Smooth muscle cell (in vitro differentiated cells): ENCODE results near the gene PLPPR5. TPM values are rescaled to one million over a fixed set of nuclear protein-coding genes. Genes with fewer than 3 reads are reported as not detected.
"Not testable (repeated sequence)": the region's sequence is repeated elsewhere in the genome, so short reads cannot be mapped to it uniquely, and the experiment has no call there.

Experiments
- DNase-seq: peaks from one replicate; lab custom pipeline; 2025; ENCODE audit not compliant: unreplicated experiment; lab: John Stamatoyannopoulos, UW
- H2AFZ ChIP-seq: fragments of 200-600 bp; sonication (generic); 2 replicates; pipeline ENCODE4 v1.6.0; 2016; ENCODE audit warnings: antibody characterized with exemption, low read depth, mild to moderate bottlenecking
- H3F3A ChIP-seq: fragments of 200-600 bp; sonication (generic); 2 replicates; pipeline ENCODE4 v1.6.0; 2017; ENCODE audit warnings: antibody characterized with exemption, low read depth
- H3K27ac ChIP-seq: fragments of 200-600 bp; sonication (generic); 2 replicates; pipeline ENCODE4 v1.5.1; 2016; ENCODE audit warnings: low read depth, mild to moderate bottlenecking
- H3K27me3 ChIP-seq: fragments of 200-600 bp; sonication (generic); 2 replicates; pipeline ENCODE4 v1.6.1; 2016; ENCODE audit warnings: low read depth, mild to moderate bottlenecking
- H3K36me3 ChIP-seq: fragments of 200-600 bp; sonication (generic); 2 replicates; pipeline ENCODE4 v1.5.1; 2016; ENCODE audit warnings: low read depth
- H3K4me1 ChIP-seq: fragments of 200-600 bp; sonication (generic); 2 replicates; pipeline ENCODE4 v1.5.1; 2016; ENCODE audit warnings: low read depth
- H3K4me2 ChIP-seq: fragments of 200-600 bp; sonication (generic); 2 replicates; pipeline ENCODE4 v1.6.0; 2016; ENCODE audit warnings: mild to moderate bottlenecking
- H3K4me3 ChIP-seq: fragments of 200-600 bp; sonication (generic); 2 replicates; pipeline ENCODE4 v1.5.1; 2016; ENCODE audit warnings: mild to moderate bottlenecking
- H3K79me2 ChIP-seq: fragments of 200-600 bp; sonication (generic); 2 replicates; pipeline ENCODE4 v1.6.0; 2016; ENCODE audit warnings: low read depth, mild to moderate bottlenecking
- H3K9ac ChIP-seq: fragments of 200-600 bp; sonication (generic); 2 replicates; pipeline ENCODE4 v1.6.0; 2016; ENCODE audit warnings: low read depth
- H3K9me3 ChIP-seq: fragments of 200-600 bp; sonication (generic); replicated peaks from 2 replicates; pipeline ENCODE4 v1.5.1; 2016; ENCODE audit warnings: low read depth
- H4K20me1 ChIP-seq: fragments of 200-600 bp; sonication (generic); 2 replicates; pipeline ENCODE4 v1.6.0; 2016; ENCODE audit warnings: low read depth
- WGBS: methylation state at CpG from one replicate; pipeline ENCODE4 v1.1.7; 2016; ENCODE audit warnings: low lambda C conversion rate; 5-methylcytosine and 5-hydroxymethylcytosine counted together
- polyA plus RNA-seq: library from polyadenylated mRNA; unstranded; fragments of >200 nt; fragmentation: Nextera tagmentation; extraction: Ambion mirVana; gene quantifications from 2 replicates; pipeline ENCODE4 v1.2.1, GENCODE V29; 2016
- total RNA-seq: library from RNA; depleted of rRNA; stranded (reverse); fragments of >200 nt; gene quantifications from 2 replicates; pipeline ENCODE4 v1.2.3, GENCODE V29; 2014
- TF ChIP-seq, protein P1 (sequence below): fragments of 200-600 bp; sonication (generic); IDR thresholded peaks from 2 replicates; pipeline ENCODE4 v1.5.1; 2017; ENCODE audit warnings: borderline replicate concordance, mild to moderate bottlenecking, antibody characterized with exemption; ENCODE audit not compliant: insufficient read depth, poor library complexity, severe bottlenecking

PLPPR5 gene
- total and polyA plus RNA-seq, 2 experiments from 2014 or later, result 0.18 to 0.34 TPM

DNA sequence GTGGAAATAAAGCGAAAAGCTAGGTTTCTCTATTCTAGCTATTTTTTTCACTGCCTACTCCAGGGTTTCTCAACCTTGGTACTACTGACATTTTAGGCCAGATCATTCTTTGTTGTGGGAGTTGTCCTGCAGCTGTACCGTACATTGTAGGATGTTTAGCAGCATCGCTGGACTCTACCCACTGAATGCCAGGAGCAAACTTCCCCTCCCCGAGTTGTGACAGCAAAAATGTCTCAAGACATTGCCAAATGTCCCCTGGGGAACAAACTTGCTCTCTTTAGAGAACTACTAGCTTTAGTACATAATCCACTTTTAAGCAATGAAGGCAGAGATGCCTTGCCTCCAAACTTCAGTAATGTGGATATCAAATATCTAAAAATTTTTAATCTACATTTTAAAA is 122.8 kb downstream of the PLPPR5 start:
- 92% methylated on average over 4 of the region's 4 CpGs for WGBS
- Histone ChIP-seq H3F3A (no peaks in the 10 kb centered on the region), H3K27ac (no peak overlapping the region), H3K4me3 (no peak overlapping the region), H3K9me3 (no peaks in the 10 kb centered on the region), H3K4me2 (no peak overlapping the region), H3K36me3 (no peaks in the 10 kb centered on the region), H4K20me1 (no peaks in the 10 kb centered on the region), H2AFZ (no peak overlapping the region), H3K79me2 (no peaks in the 10 kb centered on the region), H3K9ac (no peak overlapping the region), H3K27me3 (no peaks in the 10 kb centered on the region), H3K4me1 (no peaks in the 10 kb centered on the region)
- TF ChIP-seq, protein P1, sequence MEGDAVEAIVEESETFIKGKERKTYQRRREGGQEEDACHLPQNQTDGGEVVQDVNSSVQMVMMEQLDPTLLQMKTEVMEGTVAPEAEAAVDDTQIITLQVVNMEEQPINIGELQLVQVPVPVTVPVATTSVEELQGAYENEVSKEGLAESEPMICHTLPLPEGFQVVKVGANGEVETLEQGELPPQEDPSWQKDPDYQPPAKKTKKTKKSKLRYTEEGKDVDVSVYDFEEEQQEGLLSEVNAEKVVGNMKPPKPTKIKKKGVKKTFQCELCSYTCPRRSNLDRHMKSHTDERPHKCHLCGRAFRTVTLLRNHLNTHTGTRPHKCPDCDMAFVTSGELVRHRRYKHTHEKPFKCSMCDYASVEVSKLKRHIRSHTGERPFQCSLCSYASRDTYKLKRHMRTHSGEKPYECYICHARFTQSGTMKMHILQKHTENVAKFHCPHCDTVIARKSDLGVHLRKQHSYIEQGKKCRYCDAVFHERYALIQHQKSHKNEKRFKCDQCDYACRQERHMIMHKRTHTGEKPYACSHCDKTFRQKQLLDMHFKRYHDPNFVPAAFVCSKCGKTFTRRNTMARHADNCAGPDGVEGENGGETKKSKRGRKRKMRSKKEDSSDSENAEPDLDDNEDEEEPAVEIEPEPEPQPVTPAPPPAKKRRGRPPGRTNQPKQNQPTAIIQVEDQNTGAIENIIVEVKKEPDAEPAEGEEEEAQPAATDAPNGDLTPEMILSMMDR, result no peak
- no peak for DNase-seq

DNA sequence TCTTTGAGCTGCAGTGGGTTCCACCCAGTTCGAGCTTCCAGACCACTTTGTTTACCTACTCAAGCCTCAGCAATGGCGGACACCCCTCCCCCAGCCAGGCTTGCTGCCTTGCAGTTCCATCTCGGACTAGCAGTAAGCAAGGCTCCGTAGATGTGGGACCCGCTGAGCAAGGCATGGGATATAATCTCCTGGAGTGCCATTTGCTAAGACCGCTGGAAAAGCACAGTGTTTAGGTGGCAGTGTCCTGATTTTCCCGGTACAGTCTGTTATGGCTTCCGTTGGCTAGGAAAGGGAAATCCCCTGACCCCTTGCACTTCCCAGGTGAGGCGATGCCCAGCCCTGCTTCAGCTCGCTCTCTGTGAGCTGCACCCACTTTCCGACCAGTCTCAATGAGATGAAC is 123.4 kb downstream of the PLPPR5 start:
- H3K9me3 ChIP-seq, H4K20me1 ChIP-seq, H3K27ac ChIP-seq, H3K4me3 ChIP-seq, H3K4me2 ChIP-seq, H3K27me3 ChIP-seq, H3K9ac ChIP-seq, H3K4me1 ChIP-seq, H3K79me2 ChIP-seq, DNase-seq, H2AFZ ChIP-seq, H3K36me3 ChIP-seq, H3F3A ChIP-seq: not testable (repeated sequence)
- WGBS, result 84% methylated on average over 11 of the region's 11 CpGs

GRCh38 chr1:98874828-98875227 is 129.8 kb downstream of the PLPPR5 start:
- H3K27ac ChIP-seq, result no peak overlapping the region
- TF ChIP-seq, protein P1, result no peak

DNA sequence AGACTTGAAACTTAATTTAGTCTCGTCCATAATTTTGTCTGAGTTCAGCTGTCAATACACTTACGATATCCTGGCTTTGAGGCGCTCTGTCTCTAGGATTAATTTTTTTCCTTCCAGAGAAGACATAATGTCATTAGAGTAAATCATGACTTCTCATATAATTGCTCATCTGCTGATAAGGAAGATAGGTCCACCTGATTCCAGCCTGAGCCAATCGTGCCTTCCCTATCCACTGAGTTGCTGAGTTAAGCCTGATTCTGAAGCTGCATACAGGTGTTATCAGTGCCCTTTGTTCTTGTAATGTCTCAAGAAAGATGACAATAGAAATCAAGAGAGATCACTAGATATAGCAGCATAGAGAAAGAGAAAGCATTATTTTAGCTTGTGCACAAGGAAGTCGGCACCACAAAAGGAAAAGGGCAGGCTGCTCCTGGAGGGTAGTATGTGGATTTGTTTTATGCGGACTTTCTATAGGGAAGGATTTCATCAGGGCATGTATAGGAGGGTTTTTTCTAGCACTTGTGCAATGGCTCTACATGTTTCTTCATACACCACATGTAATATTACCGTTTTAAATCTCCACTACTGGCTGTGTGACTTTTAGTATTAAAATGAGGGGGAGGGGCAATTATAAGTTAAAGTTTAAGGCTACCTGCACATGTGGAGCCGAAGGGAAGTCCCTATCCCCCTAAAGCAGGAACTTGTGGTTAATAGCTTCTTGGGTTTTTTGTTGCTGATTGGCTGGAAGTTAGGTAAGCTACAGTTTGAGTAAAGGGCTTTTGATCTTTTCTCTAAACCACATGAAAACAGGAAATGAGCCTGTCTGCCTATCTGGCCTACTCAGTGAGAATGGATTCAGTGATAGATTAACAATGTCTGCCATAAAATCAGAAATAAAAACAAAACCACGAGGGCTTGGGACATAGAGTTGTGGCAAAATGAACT is 133.4 kb downstream of the PLPPR5 start:
- TF ChIP-seq, protein P1, result no peak
- H3F3A ChIP-seq, result no peaks in the 10 kb centered on the region
- 85% methylated on average over 9 of the region's 9 CpGs for WGBS
- no peak for DNase-seq
- peaks cover 3% of the 10 kb centered on the region for H3K9me3 ChIP-seq
- H3K4me3 ChIP-seq, result no peak overlapping the region
- no peak overlapping the region for H3K4me2 ChIP-seq
- no peaks in the 10 kb centered on the region for H3K79me2 ChIP-seq
- H3K36me3 ChIP-seq, result no peaks in the 10 kb centered on the region
- H4K20me1 ChIP-seq, result no peaks in the 10 kb centered on the region
- no peak overlapping the region for H3K27ac ChIP-seq
- H2AFZ ChIP-seq, result no peak overlapping the region
- no peaks in the 10 kb centered on the region for H3K27me3 ChIP-seq
- H3K4me1 ChIP-seq, result no peaks in the 10 kb centered on the region
- no peak overlapping the region for H3K9ac ChIP-seq

More at GRCh38 chr1:98874828-98875227, 129.8 kb downstream of the PLPPR5 start:
- Histone ChIP-seq H3F3A (no peaks in the 10 kb centered on the region), H4K20me1 (no peaks in the 10 kb centered on the region), H3K79me2 (no peaks in the 10 kb centered on the region), H3K4me3 (no peak overlapping the region), H3K4me2 (no peak overlapping the region), H3K9me3 (no peaks in the 10 kb centered on the region), H3K27me3 (no peaks in the 10 kb centered on the region), H3K36me3 (no peaks in the 10 kb centered on the region), H3K4me1 (no peaks in the 10 kb centered on the region), H3K9ac (no peak overlapping the region), H2AFZ (no peak overlapping the region)
- WGBS, result 96% methylated on average over 2 of the region's 2 CpGs
- DNase-seq, result no peak
